HG03196 (cell line): ENCODE results near the gene SENP1.

ENCODE experiments used
- ATAC-seq: cut with Tn5 transposase; IDR thresholded peaks from one replicate; pipeline ENCODE4 v1.9.1; 2021; ENCODE audit not compliant: unreplicated experiment

SENP1 gene

GRCh38 chr12:48068457-48068856 lies 37.4 kb downstream of the SENP1 start:
- ATAC-seq, result no peak

DNA sequence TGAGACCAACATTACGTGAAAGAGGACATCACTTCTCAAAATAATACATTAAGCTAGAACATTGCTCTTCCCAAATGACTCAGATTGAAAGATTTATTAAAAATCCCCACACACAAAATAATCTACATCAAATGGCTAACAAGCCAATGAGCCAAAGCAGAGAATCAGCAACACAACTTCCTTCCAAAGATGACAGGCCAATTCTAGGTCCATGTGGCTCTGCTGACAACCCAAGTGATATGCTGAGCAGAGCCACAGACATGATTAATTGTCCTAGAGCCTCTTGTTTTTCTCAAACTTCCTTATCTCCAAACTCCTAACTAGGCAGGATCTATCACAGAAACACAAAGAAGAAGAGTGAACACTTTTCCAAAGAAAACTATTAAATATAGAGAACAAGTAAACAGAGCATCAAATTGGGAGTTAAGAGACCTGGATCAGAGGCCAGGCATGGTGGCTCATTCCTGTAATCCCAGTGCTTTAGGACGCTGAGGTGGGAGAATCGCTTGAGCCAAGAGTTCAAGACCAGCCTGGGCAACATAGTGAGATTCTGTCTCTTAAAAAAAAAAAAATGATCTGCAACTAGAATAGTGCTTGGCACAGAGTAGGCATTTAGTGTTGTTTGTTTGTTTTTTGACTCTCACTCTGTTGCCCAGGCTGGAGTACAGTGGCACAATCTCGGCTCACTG lies 38.5 kb downstream of the SENP1 start:
- no peak for ATAC-seq

DNA sequence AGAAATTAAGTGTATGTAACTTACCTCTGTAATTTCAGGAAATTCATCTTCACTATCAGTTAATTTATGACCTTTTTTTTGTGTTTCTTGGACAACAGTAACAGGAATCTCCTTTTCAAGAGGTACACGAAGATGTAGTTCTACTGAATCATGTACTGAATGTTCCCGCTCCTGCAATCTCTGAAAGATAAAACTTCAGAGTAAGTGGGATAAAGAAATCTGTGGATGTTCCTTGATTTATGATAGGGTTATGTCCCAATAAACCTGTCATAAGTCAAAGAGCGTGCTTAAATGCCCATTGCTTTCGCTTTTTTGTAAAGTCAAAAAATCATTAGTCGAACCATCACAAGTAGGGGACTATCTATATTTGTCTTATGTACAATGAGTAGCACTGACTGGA lies 40.8 kb downstream of the SENP1 start:
- ATAC-seq, result no peak

DNA sequence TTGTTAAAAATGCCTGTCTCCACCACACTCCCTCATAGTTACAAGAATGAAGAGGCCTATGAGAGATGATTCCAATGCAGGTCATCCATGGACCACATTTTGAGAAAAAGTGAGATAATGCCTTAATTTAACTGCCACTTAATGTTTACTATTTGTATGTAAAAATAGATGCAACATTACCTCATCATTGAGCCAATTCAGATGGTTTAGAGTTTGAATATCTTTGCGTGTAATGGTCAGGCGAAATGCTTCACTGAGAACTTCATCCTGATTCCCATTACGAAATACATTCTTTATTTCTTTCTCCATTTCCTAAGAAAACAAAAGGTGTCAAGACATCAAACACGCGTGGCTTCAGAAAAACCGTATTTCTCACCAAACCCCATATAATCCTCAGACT lies 42.3 kb downstream of the SENP1 start:
- ATAC-seq, result no peak

DNA sequence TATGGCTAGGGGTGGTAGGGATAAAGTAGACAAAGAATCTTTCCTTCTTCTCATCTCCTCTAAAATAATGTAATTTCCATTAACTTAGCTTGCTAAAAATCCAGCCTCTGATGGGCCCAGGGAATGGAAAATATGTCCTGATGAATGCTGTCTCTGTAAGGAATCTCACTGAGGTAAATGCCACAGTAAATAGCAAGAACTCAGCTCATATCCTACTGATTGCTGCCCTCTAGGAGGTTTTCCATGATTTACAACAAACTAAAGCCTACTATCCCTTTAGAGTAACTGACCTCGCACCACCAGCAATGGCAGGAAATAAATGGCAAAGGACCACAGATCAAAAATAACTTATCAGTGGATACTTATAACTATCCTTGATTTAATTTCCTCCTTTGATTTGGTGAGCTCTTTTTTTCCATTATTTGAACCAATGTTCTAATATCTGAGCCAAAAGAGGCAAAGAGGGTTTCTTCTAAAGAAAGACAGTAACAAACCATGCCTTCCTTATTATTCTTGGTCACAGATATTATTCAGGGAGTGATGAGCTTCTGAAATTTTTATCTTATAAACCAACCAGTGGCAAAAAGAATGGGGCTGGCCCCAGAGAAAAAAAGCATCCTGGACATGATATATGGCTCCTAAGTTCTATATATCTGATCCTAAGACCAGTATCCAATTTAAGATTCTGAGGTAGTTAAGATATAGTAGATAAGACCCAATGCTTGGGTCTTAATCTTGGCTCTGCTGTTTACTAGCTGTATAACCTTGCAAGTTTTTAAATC lies 43.8 kb downstream of the SENP1 start:
- no peak for ATAC-seq

GRCh38 chr12:48060474-48060873 lies 45.4 kb downstream of the SENP1 start:
- ATAC-seq, result no peak

GRCh38 chr12:48058771-48059170 lies 47.1 kb downstream of the SENP1 start:
- ATAC-seq, result no peak

GRCh38 chr12:48054955-48055821 lies 50.7 kb downstream of the SENP1 start:
- no peak for ATAC-seq

DNA sequence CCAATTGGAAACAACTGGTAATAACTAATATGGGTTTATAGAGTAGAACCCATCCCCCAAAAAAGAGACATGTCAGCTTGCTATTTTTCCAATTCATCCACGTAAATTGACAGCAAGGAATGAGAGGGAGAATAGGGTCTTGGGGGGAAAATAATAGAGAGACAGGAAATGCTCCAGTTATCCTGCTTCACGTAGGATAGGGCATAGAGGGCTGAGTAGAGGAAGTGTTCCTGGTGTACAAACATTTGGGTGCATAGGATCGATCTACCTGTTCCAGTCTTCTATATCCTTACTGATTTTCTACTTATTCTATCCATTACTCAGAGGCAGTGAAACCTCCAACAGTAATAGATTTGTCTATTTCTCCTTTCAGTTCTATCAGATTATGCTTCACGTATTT lies 52.0 kb downstream of the SENP1 start:
- no peak for ATAC-seq

DNA sequence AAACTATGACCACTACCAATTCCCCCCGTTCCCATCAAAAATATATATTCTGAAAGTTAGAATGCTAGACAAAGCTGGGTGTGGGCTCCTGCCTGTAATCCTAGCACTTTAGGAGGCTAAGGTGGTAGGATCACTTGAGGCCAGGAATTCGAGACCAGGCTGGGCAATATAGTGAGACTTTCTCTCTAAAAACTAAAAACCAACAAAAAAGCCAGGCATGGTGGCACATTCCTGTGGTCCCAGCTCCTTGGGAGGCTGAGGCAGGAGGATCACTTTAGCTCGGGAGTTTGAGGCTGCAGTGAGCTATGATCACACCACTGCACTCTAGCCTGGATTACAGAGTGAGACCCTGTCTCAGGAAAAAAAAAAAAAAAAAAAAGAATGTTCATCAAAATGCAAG lies 52.8 kb downstream of the SENP1 start:
- no peak for ATAC-seq

DNA sequence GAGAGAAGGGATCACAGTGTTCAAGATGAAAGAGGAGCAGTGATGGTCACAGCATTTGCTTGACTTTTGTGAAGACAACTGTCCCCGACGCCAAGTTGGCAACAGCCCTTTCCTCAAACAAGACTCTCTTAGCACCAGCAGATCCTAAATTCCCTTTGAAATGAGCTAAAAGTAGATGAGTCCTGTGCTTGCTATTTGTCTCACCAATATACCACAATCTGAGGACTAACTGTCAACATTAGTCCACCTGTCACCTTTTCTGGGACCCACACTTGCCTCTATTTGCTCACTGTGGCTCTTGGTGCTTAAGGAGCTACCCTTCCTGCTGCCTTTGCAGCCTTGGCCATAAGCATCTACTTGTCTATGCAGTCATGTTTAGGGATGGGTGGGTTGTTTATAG lies 54.2 kb downstream of the SENP1 start:
- ATAC-seq, result no peak

DNA sequence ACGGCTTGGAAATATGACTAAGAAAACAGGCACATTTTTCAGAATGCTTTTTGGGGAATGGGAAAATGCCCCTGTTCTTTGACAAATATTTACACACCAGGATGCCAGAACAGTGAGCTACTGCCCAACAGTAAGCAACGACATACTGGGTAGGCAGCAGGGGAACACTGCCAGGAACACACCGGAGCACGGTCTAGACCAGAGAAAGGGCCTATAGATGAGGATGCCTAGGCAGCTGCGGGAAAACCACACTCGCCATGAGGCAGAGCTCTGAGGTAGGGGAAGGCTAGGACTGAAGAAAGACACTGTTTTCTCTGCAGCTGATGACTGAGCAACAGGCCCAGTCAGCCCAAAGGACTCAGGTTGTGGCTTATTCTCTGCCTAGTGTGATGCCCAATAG lies 55.7 kb downstream of the SENP1 start:
- ATAC-seq, result no peak

- ATAC-seq, result no peak
Observed at GRCh38 chr12:48045965-48046518, 59.8 kb downstream of the SENP1 start.

- ATAC-seq, result no peak
Observed at GRCh38 chr12:48045061-48045846, 60.6 kb downstream of the SENP1 start.

DNA sequence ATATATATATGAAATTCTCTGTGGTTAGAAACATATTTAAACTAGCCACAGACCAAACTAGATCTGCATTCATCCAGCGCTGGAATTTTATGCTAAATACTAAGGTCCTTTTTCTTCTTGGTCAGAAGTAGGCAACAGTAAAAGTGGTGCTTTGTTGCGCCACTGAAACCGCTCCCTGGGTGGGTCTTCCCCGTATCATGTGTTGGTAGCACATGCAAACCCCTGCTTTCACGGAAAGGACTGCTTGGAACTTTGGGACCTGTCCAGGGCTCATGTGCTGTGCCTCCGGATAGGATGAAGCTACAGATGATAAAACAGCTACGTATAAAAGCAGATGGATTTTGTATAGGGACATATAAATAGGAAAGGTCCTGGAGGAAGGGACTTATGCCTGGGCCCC lies 61.5 kb downstream of the SENP1 start:
- no peak for ATAC-seq

- no peak for ATAC-seq
Observed at GRCh38 chr12:48043771-48044170, 62.1 kb downstream of the SENP1 start.

GRCh38 chr12:48041591-48042423 lies 64.1 kb downstream of the SENP1 start:
- no peak for ATAC-seq

DNA sequence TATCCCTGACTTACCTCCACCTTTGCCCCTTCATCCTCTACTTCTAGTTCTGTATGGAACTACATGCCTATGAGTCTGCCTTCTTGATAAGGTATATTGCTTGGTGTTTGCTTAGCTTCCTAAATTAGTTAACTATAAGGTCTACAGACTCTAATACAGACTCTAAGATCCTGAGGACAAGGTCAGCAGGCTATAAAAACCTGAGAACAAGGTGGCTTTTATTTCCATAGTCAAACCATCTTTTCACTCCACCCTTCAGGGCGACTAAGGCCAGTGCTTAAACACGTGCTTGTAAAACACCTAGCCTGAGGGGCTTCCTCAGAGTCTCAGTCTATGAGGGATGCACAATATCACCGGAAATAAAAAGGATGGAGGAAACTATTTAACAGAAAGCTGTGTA lies 65.5 kb downstream of the SENP1 start:
- no peak for ATAC-seq

GRCh38 chr12:48039151-48039550 lies 66.7 kb downstream of the SENP1 start:
- no peak for ATAC-seq

DNA sequence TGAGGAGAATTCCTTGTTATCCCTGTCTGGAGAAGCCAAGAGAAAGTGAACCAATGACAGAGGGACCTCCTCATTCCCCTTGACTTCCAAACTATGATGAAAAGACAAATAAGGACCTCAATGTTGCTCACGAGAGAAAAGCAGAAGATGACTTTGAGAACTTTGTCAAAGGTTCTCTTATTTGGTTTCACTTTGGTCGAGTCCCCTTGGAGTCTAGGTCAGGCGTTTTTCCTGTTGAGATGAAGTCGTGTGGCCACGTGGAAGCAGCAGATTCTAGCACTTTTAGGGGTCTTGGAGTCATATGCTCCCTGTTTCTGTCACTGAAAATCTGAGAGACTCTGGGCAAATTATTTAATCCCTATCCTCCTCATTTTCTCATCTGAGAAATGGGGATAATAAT lies 67.8 kb downstream of the SENP1 start:
- no peak for ATAC-seq
